ENCODE measurements around the gene CYP26A1. TPM values are rescaled to one million over a fixed set of nuclear protein-coding genes. Genes with fewer than 3 reads are reported as not detected.

Gene CYP26A1
- total RNA-seq, 1 donor from 2014 or later = not detected

GRCh38 chr10:93062514-93063143 lies 11.1 kb upstream of the CYP26A1 start:
- H3K36me3 ChIP-seq (ENCODE audit: control insufficient read depth, insufficient read depth, low read length) = no peaks in the 10 kb centered on the region
- FAIRE-seq (no peak), DNase-seq (ENCODE audit: low read depth) (no peak)
- TF ChIP-seq, protein P1, sequence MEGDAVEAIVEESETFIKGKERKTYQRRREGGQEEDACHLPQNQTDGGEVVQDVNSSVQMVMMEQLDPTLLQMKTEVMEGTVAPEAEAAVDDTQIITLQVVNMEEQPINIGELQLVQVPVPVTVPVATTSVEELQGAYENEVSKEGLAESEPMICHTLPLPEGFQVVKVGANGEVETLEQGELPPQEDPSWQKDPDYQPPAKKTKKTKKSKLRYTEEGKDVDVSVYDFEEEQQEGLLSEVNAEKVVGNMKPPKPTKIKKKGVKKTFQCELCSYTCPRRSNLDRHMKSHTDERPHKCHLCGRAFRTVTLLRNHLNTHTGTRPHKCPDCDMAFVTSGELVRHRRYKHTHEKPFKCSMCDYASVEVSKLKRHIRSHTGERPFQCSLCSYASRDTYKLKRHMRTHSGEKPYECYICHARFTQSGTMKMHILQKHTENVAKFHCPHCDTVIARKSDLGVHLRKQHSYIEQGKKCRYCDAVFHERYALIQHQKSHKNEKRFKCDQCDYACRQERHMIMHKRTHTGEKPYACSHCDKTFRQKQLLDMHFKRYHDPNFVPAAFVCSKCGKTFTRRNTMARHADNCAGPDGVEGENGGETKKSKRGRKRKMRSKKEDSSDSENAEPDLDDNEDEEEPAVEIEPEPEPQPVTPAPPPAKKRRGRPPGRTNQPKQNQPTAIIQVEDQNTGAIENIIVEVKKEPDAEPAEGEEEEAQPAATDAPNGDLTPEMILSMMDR (IDR thresholded peaks at IDR 0.05; ENCODE audit: insufficient read depth, low read length, severe bottlenecking) = peak; percentile 81
- peak overlapping the region; percentile 27 for H3K4me3 ChIP-seq (ENCODE audit: low read depth, low read length)
- H3K27me3 ChIP-seq (ENCODE audit: control insufficient read depth, insufficient read depth, low read length) = peaks cover 67% of the 10 kb centered on the region

DNA sequence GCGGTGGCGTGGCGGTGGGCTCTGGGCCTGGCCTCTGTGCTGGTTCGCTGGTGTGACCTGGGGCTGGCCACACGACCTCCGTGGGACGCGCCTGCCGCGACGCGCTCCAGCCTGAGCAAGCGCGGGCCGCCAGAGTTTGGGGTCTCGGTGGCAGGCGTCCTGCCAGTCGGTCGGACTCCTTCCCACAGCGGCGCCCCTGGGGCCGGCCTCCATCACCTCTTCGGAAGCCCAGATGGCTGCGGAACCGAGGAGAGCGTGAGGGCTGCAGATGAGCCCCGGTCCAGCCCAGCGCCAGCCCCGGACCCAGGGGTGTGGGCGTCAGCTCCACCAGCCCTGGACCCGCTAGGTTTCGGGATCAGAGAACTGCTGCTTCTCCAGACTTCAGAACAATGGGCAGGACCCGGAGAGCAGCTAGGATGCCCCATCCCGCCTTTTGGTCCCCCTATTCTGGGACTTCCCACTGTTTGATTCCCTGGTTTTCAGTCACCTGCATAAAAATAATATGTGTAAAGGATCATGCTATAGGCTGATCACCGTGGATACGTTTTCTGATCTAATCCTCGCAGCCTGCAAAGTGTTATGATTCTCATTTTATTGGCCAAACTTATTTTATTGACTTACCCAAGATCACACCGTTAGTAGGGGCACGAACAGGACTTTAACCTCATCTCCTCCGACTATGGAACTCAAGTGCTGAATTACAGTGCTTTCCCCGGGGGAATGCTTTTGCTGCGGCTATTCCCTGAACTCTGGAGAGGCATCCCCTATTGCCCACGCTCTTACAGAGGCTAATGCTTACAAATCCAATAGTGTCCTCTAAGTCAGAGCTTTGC lies 10.3 kb upstream of the CYP26A1 start:
- TF ChIP-seq, protein P1 (IDR thresholded peaks at IDR 0.05; ENCODE audit: insufficient read depth, low read length, severe bottlenecking) = no peak
- FAIRE-seq (peak; percentile 43), DNase-seq (ENCODE audit: low read depth) (no peak)
- H3K4me3 ChIP-seq (ENCODE audit: low read depth, low read length) = no peak overlapping the region
- H3K36me3 ChIP-seq (ENCODE audit: control insufficient read depth, insufficient read depth, low read length) = no peaks in the 10 kb centered on the region
- H3K27me3 ChIP-seq (ENCODE audit: control insufficient read depth, insufficient read depth, low read length) = peaks cover 75% of the 10 kb centered on the region

DNA sequence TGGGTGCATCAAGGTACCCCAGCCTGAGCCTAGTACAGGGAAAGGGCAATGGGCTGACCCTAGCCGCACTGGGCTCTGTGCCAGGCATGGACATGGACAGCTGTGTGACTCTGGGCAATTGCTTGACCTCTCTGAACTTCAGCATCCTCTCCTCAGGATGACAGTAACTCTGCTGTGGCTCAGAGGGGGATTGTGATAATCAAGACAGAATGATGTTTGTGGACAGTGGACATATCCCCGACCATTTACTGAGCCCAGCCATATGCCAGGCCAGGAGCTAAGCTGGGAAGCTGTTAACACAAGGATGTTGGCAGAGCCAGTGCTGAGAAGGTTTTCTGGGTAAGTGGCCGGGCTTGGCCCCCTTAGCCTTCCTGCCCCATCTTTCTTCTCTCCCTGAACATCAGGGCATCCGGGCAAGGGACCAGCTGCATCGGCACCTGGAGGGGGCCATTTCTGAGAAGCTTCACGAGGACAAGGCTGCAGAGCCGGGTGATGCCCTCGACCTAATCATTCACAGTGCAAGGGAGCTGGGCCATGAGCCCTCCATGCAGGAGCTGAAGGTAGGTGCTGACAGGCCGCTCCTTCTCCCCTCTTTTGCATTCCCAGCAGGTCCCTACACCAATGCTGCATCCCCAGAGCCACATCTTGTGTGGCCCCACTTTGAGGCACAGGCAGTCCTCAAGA lies 9.6 kb upstream of the CYP26A1 start:
- no peak for DNase-seq (ENCODE audit: low read depth)
- peaks cover 81% of the 10 kb centered on the region for H3K27me3 ChIP-seq (ENCODE audit: control insufficient read depth, insufficient read depth, low read length)

DNA sequence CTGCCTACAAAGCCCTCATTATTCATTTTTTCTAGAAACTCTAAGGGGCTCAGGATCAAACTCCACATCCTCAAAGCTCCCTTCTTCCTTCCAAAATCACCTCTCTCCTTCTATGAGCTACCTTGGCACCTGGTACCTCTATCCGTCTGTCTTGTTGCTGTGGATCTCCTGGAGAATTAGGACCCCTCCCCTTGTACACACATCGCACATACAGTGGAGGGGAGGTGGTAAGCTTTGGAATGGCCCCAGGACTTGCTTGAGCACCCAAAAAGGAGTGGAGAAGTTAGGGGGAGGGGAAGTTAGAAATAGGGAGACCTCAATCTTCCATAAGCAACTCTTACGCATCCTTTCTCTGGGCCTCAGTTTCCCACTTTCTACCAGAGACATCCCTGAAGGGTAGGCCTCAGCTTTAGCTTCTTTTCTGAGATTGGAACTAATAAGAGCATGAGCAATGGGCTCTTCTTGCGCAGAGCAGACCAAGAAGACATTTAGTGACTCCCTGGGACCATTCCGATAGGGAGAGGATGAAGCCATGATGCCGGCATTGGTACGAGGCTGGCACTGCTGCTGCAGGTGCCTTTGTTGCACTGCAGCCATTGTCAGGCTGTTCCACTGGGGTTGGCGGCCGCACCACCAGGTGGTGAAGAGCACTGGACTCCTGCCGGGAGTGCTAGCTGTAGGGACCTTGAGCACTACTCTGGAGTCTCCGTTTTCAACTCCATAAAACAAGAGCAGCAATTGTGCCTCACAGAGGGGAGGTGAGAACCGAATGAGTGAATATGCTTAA lies 8.6 kb upstream of the CYP26A1 start:
- FAIRE-seq = no peak

More for the DNA sequence above, 9.6 kb upstream of the CYP26A1 start:
- FAIRE-seq = no peak
- H3K4me3 ChIP-seq (ENCODE audit: low read depth, low read length) = no peak overlapping the region
- H3K36me3 ChIP-seq (ENCODE audit: control insufficient read depth, insufficient read depth, low read length) = no peaks in the 10 kb centered on the region
- TF ChIP-seq, protein P1 (IDR thresholded peaks at IDR 0.05; ENCODE audit: insufficient read depth, low read length, severe bottlenecking) = no peak

More for the DNA sequence above, 8.6 kb upstream of the CYP26A1 start:
- no peaks in the 10 kb centered on the region for H3K36me3 ChIP-seq (ENCODE audit: control insufficient read depth, insufficient read depth, low read length)
- peaks cover 83% of the 10 kb centered on the region for H3K27me3 ChIP-seq (ENCODE audit: control insufficient read depth, insufficient read depth, low read length)
- DNase-seq (ENCODE audit: low read depth) = no peak
- H3K4me3 ChIP-seq (ENCODE audit: low read depth, low read length) = no peak overlapping the region
- TF ChIP-seq, protein P1 (IDR thresholded peaks at IDR 0.05; ENCODE audit: insufficient read depth, low read length, severe bottlenecking) = no peak

Data from bronchial epithelial cell (primary cell).